Subcutaneous abdominal adipose tissue (tissue), 5 donors: ENCODE data around the gene FBXL19.

ENCODE experiments used
- H3K27ac ChIP-seq: one replicate; pipeline ENCODE4 v1.7.0; 2013; ENCODE audit warnings: low read depth, mild to moderate bottlenecking, inconsistent platforms, low read length, moderate library complexity
- H3K27me3 ChIP-seq, 5 donors: one replicate each; pipeline ENCODE4 v1.7.0; 2013; ENCODE audit warnings: low read length in 5 of 5, inconsistent platforms in 1 of 5; ENCODE audit not compliant: control insufficient read depth in 5 of 5, insufficient read depth in 4 of 5
- H3K36me3 ChIP-seq, 5 donors: one replicate each; pipeline ENCODE4 v1.7.0; 2013; ENCODE audit warnings: low read length in 5 of 5; ENCODE audit not compliant: control insufficient read depth in 5 of 5, insufficient read depth in 5 of 5
- H3K4me1 ChIP-seq, 5 donors: one replicate each; pipeline ENCODE4 v1.7.0; 2013; ENCODE audit warnings: low read length in 5 of 5, mild to moderate bottlenecking in 3 of 5, moderate library complexity in 1 of 5; ENCODE audit not compliant: control insufficient read depth in 5 of 5, insufficient read depth in 5 of 5
- H3K4me3 ChIP-seq, 5 donors: one replicate each; pipeline ENCODE4 v1.7.0; 2013; ENCODE audit warnings: low read length in 5 of 5, low read depth in 1 of 5
- H3K9ac ChIP-seq, 5 donors: one replicate each; pipeline ENCODE4 v1.7.0; 2013; ENCODE audit warnings: low read length in 5 of 5, mild to moderate bottlenecking in 4 of 5, moderate library complexity in 3 of 5
- H3K9me3 ChIP-seq, 5 donors: one replicate each; pipeline ENCODE4 v1.7.0; 2013; ENCODE audit warnings: low read length in 5 of 5; ENCODE audit not compliant: control insufficient read depth in 5 of 5
- donor health status: healthy.
- donor health status: healthy.
- donor health status: healthy.
- donor health status: healthy.
- donor health status: healthy.

Gene FBXL19

DNA sequence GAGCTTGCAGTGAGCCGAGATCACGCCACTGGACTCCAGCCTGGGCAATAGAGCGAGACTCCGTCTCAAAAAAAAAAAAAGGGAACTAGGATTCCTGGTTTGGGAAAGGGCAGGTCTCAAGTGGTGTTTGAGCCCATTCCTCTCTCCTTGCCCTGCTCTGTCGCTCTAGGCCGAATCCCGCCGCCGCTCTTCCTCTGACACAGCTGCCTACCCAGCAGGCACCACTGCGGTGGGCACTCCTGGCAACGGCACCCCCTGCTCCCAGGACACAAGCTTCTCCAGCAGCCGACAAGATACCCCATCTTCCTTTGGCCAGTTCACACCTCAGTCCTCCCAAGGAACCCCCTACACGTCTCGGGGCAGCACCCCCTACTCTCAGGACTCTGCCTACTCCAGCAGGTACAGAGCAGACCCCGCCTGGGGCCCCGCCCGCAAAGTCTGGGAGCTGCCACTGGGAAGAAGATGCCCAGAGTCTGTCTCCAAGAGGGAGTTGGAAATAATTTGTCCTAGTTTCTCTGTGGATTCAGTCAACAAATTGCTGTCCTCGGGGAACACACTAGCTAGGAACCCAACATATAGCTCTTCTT, 40.6 kb downstream of the FBXL19 start:
- H3K27ac ChIP-seq = no peak overlapping the region

DNA sequence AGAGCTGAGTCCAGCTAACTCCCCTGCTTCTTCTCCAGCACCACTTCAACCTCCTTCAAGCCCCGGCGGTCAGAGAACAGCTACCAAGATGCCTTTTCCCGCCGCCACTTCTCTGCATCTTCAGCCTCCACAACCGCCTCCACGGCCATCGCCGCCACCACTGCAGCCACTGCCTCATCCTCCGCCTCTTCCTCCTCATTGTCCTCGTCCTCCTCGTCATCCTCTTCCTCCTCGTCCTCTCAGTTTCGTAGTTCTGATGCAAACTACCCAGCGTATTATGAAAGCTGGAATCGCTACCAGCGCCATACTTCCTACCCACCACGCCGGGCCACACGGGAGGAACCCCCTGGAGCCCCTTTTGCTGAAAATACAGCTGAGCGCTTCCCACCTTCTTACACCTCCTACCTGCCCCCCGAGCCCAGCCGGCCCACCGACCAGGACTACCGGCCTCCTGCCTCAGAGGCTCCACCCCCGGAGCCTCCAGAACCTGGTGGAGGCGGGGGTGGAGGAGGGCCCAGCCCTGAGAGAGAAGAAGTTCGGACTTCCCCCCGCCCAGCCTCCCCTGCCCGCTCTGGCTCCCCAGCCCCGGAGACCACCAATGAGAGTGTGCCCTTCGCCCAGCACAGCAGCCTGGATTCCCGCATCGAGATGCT, 41.3 kb downstream of the FBXL19 start:
- Histone ChIP-seq H3K27me3 (no peaks in the 10 kb centered on the region), H3K4me1 (peaks cover 0 to 6% (median 4%) of the 10 kb centered on the region in 5 donors), H3K27ac (no peak overlapping the region), H3K9me3 (no peaks in the 10 kb centered on the region), H3K9ac (no peak overlapping the region), H3K4me3 (no peak overlapping the region), H3K36me3 (peaks cover 5 to 90% (median 84%) of the 10 kb centered on the region in 5 donors)

More for the DNA sequence above, 40.6 kb downstream of the FBXL19 start:
- no peaks in the 10 kb centered on the region for H3K27me3 ChIP-seq
- H3K9me3 ChIP-seq = no peaks in the 10 kb centered on the region
- H3K36me3 ChIP-seq = peaks cover 5 to 90% (median 84%) of the 10 kb centered on the region in 5 donors
- H3K4me1 ChIP-seq = peaks cover 0 to 13% (median 8%) of the 10 kb centered on the region in 5 donors
- no peak overlapping the region for H3K4me3 ChIP-seq
- H3K9ac ChIP-seq = no peak overlapping the region

DNA sequence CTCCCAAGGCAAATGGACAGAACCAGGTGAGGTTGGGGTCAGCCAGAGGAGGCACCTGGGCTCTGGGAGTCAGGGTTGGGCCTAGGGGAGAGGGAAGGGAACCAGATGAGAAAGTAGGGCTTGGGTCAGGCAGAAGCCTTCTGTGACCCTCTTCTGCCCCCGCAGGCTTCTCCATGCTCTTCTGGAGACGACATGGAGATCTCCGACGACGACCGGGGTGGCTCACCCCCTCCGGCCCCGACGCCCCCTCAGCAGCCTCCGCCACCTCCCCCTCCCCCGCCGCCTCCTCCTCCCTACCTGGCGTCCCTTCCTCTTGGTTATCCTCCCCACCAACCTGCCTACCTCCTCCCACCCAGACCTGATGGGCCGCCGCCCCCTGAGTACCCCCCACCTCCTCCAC, 42.1 kb downstream of the FBXL19 start:
- Histone ChIP-seq H3K9ac (no peak overlapping the region), H3K9me3 (no peaks in the 10 kb centered on the region), H3K4me1 (peaks cover 0 to 5% (median 4%) of the 10 kb centered on the region in 5 donors), H3K36me3 (peaks cover 5 to 89% (median 81%) of the 10 kb centered on the region in 5 donors), H3K4me3 (no peak overlapping the region), H3K27me3 (no peaks in the 10 kb centered on the region), H3K27ac (no peak overlapping the region)

DNA sequence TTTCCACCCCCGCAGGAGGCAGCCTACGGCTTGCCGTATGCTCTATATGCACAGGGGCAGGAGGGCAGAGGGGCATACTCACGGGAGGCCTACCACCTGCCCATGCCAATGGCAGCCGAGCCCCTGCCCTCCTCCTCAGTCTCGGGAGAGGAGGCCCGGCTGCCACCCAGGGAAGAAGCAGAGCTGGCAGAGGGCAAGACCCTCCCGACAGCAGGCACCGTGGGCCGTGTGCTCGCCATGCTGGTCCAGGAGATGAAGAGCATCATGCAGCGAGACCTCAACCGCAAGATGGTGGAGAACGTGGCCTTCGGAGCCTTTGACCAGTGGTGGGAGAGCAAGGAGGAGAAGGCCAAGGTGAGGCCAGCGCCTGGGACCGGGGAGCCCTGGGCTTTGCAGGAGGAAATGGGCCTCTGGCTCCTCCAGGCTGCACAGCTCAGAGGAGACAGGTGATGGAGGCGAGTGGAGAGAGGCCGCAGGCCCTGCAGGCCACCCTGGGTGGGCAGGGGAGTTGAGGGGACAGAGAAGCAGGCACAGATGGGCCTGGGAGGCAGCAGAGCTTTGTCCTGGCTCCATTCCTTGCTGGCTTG, 42.8 kb downstream of the FBXL19 start:
- Histone ChIP-seq H3K9me3 (no peaks in the 10 kb centered on the region), H3K9ac (no peak overlapping the region), H3K27me3 (no peaks in the 10 kb centered on the region), H3K36me3 (peaks cover 5 to 89% (median 85%) of the 10 kb centered on the region in 5 donors), H3K27ac (no peak overlapping the region), H3K4me1 (peaks cover 0 to 5% (median 4%) of the 10 kb centered on the region in 5 donors), H3K4me3 (no peak overlapping the region)

DNA sequence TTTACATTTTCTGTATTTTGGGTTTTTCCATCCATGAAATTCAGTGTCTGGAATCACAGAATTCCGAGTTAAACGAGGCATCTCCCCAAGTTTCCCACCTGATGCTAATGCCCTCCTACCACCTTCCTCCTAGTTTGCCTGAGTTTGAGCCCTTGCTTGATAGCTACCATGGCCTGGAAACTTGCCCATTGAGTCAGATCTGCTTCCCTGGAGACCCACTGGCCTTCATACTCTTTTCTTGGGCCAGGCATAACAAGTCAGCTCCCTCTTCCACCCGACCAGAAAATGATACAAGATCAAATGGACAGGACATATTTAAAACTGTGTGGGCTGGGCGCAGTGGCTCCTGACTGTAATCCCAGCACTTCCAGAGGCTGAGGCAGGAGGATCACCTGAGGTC, 44.4 kb downstream of the FBXL19 start:
- Histone ChIP-seq H3K27ac (no peak overlapping the region), H3K36me3 (peaks cover 9 to 90% (median 86%) of the 10 kb centered on the region in 5 donors), H3K27me3 (no peaks in the 10 kb centered on the region)

DNA sequence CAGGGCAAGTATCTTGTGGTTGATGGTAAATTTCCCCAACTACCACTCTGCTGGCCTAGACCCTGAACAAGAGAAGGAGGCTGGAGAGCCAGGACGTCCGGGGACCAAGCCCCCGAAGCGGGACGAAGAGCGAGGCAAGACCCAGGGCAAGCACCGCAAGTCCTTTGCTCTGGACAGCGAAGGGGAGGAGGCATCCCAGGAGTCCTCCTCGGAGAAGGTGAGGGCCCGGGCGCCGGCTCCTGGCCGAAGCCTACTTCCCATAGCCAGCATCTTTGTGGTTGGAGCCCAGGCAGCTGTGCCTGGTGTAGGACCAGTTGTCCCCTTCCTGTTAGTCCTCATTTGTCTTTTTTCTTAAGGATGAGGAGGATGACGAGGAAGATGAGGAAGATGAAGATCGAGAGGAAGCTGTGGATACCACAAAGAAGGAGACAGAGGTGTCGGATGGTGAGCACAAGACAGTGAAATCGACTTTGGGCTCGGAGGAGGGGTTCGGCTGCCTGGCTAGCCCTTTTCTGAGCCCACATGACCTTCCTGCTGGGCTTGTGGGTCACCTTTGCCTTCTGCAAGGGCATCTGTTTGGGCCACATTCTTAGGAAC, 46.0 kb downstream of the FBXL19 start:
- Histone ChIP-seq H3K36me3 (peaks cover 5 to 90% (median 87%) of the 10 kb centered on the region in 5 donors), H3K9ac (no peak overlapping the region), H3K27me3 (no peaks in the 10 kb centered on the region), H3K27ac (no peak overlapping the region), H3K9me3 (no peaks in the 10 kb centered on the region), H3K4me3 (no peak overlapping the region), H3K4me1 (peaks cover 0 to 5% (median 4%) of the 10 kb centered on the region in 5 donors)

More for the DNA sequence above, 44.4 kb downstream of the FBXL19 start:
- no peak overlapping the region for H3K9ac ChIP-seq
- H3K9me3 ChIP-seq = no peaks in the 10 kb centered on the region
- H3K4me1 ChIP-seq = peaks cover 0 to 5% (median 4%) of the 10 kb centered on the region in 5 donors
- no peak overlapping the region for H3K4me3 ChIP-seq

DNA sequence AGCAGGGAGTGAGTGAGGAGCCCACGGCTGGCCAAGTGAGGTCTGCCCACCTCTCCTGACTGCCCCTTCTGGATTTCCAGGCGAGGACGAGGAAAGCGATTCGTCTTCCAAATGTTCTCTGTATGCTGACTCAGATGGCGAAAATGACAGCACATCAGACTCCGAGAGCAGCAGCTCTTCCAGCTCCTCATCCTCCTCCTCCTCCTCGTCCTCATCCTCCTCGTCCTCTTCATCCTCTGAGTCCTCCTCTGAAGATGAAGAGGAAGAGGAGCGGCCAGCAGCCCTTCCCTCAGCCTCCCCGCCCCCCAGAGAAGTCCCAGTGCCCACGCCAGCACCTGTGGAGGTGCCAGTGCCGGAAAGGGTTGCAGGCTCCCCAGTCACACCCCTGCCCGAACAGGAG, 47.9 kb downstream of the FBXL19 start:
- Histone ChIP-seq H3K9me3 (no peaks in the 10 kb centered on the region), H3K4me3 (no peak overlapping the region), H3K27me3 (no peaks in the 10 kb centered on the region), H3K27ac (no peak overlapping the region), H3K4me1 (peaks cover 0 to 5% (median 4%) of the 10 kb centered on the region in 5 donors), H3K9ac (no peak overlapping the region), H3K36me3 (peaks cover 5 to 90% (median 83%) of the 10 kb centered on the region in 5 donors)

DNA sequence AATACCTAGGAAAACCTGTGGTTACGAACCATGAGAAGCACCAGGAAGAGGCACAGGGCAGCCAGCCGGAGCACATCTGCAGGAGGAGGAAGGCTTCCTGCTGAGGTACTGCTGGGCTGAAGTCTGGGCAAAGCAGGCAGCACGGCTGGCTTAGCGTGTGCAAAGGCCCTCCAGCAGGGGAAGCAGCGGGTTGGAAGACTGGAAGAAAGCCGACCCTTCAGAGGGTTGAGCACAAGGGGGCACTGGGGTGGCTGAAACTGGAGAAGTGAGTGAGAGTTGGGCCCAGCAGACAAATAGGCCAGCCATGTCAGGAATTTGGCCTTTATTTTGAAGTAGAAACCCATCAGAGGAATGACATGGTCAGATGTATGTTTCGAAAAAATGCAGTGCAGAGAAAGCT, 49.5 kb downstream of the FBXL19 start:
- H3K4me3 ChIP-seq = no peak overlapping the region
- H3K27ac ChIP-seq = no peak overlapping the region
- peaks cover 5 to 94% (median 85%) of the 10 kb centered on the region in 5 donors for H3K36me3 ChIP-seq
- peaks cover 0 to 3% (median under 1%) of the 10 kb centered on the region in 5 donors for H3K4me1 ChIP-seq
- no peaks in the 10 kb centered on the region for H3K27me3 ChIP-seq
- no peak overlapping the region for H3K9ac ChIP-seq
- no peaks in the 10 kb centered on the region for H3K9me3 ChIP-seq

DNA sequence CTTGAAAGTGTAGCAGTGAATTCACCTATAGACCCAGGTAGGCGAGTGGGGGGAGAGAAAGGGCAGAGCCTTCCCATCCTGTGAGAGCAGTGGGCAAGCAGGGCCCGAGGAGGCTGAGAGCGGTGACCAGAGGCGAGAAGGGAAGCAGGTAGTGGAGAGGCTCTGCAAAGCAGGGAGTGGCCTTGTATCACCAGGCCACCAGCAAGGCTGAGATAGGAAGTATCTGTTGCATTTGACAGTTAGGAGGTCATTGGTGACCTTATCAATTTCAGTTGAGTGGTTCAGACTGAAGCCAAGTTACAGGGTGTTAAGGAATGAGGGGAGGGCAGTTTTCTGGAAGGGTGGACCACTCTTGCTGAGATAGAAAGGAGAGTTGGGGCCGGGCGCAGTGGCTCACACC, 51.0 kb downstream of the FBXL19 start:
- Histone ChIP-seq H3K9ac (no peak overlapping the region), H3K36me3 (peaks cover 5 to 96% (median 85%) of the 10 kb centered on the region in 5 donors), H3K4me1 (no peaks in the 10 kb centered on the region), H3K27me3 (no peaks in the 10 kb centered on the region), H3K4me3 (no peak overlapping the region), H3K9me3 (no peaks in the 10 kb centered on the region), H3K27ac (no peak overlapping the region)

DNA sequence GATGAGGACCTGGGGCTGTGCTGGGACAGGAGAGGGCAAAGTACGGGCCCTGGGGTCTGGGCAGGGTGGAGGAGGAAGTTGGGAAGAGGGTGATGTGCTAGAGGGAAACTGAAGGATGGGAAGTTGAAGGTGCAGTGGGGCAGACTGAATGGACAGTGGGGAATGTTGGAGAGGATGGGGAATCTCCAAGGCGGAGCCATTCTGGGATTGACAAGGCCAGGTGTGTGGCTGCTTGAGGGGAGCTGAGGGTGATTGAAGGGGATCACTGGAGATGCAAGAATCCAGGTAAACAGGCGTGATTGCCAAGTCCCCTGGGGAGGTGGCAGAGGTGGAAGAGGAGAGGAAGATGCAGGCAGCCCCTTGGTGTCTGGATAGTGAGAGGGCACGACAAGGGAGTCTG, 53.1 kb downstream of the FBXL19 start:
- Histone ChIP-seq H3K36me3 (peaks cover 5 to 98% (median 85%) of the 10 kb centered on the region in 5 donors), H3K9me3 (no peaks in the 10 kb centered on the region), H3K9ac (no peak overlapping the region), H3K4me3 (no peak overlapping the region), H3K27me3 (no peaks in the 10 kb centered on the region), H3K27ac (no peak overlapping the region), H3K4me1 (no peaks in the 10 kb centered on the region)
